ENCODE data around the gene FRAT1. TPM values are rescaled to one million over a fixed set of nuclear protein-coding genes. Genes with fewer than 3 reads are reported as not detected.
A peak's percentile ranks its signal among the peaks of the same experiment; 100 is the strongest.
"Not testable (repeated sequence)": the region's sequence is repeated elsewhere in the genome, so short reads cannot be mapped to it uniquely, and the experiment has no call there.

The FRAT1 gene
- polyA plus RNA-seq, 2 of the 4 experiments (the other 2 are of a cell fraction): 1.5 to 2.3 TPM

- Histone ChIP-seq H3K4me3 (no peak overlapping the region), H3K4me1 (peaks cover 21% of the 10 kb centered on the region), H3K9me3 (no peaks in the 10 kb centered on the region), H3K27ac (peak overlapping the region; percentile 15 to 65), H3K4me2 (peak overlapping the region; percentile 51)
- no peak for TF ChIP-seq CTCF (IDR thresholded peaks at IDR 0.05)
- no peak for TF ChIP-seq JUNB (IDR thresholded peaks at IDR 0.05)
- TF ChIP-seq MAX (IDR thresholded peaks at IDR 0.05): 0 out of 2 replicates have a peak, but pooled peaks have one; percentile 14
- no peak for TF ChIP-seq CBX2 (IDR thresholded peaks at IDR 0.05; ENCODE audit: borderline replicate concordance, low read depth)
- TF ChIP-seq CEBPB (IDR thresholded peaks at IDR 0.05): peak; percentile 72 to 95
- no peak for TF ChIP-seq FOXS1 (CRISPR knock-in tag; IDR thresholded peaks at IDR 0.05)
- TF ChIP-seq FOSL2 (IDR thresholded peaks at IDR 0.05): 0 out of 2 replicates have a peak, but pooled peaks have one; percentile 23
- peak; percentile 92 for TF ChIP-seq FOSL2 (CRISPR knock-in tag; IDR thresholded peaks at IDR 0.05)
- WGBS (ENCODE audit: missing lambda C conversion rate): 33% methylated on average over 9 of the region's 9 CpGs
- CTCF ChIA-PET: interaction anchor here (0.6 to 2.9 kb wide), 40 partner anchors 8 to 359 kb away, joined by 3 to 43 read pairs (median 6); partner anchors contain the start of genes ARHGAP19, FRAT1, FRAT2 and RRP12
- POLR2A ChIA-PET: interaction anchor here (0.8 to 1.9 kb wide), 2 partner anchors 13 to 39 kb away, joined by 4 read pairs; no protein-coding TSS in a partner anchor
- FAIRE-seq (no peak), ATAC-seq (peak; percentile 49 to 88; a peak in 5 of 6 replicates), DNase-seq (ENCODE audit: low read depth in 1 of 2, low spot score in 1 of 2) (peak in 1 of 2 experiments; percentile 81)
These were observed 39.8 kb upstream of the FRAT1 start for GRCh38 chr10:97279121-97279815.

GRCh38 chr10:97280783-97281182, 38.3 kb upstream of the FRAT1 start:
- no peak for DNase-seq (ENCODE audit: low read depth in 1 of 2, low spot score in 1 of 2)
- no peak for ATAC-seq
- no peak for TF ChIP-seq USF2 (IDR thresholded peaks at IDR 0.05)
- TF ChIP-seq BCL3 (IDR thresholded peaks at IDR 0.05): no peak
- TF ChIP-seq HMGXB4 (CRISPR knock-in tag; IDR thresholded peaks at IDR 0.05; ENCODE audit: borderline replicate concordance): no peak
- TF ChIP-seq JUN (IDR thresholded peaks at IDR 0.05): no peak
- TF ChIP-seq EHF (CRISPR knock-in tag; IDR thresholded peaks at IDR 0.05): no peak
- no peak for TF ChIP-seq JUNB (IDR thresholded peaks at IDR 0.05)
- no peak for TF ChIP-seq POLR2A (IDR thresholded peaks at IDR 0.05; ENCODE audit: low read length)
- no peak for TF ChIP-seq FOXS1 (CRISPR knock-in tag; IDR thresholded peaks at IDR 0.05)
- no peak for TF ChIP-seq HES2 (IDR thresholded peaks at IDR 0.05)
- no peak for TF ChIP-seq ATOH8 (CRISPR knock-in tag; IDR thresholded peaks at IDR 0.05; ENCODE audit: low read depth)
- no peak for TF ChIP-seq ZFP36 (IDR thresholded peaks at IDR 0.05; ENCODE audit: borderline replicate concordance, partially characterized antibody)
- no peak for TF ChIP-seq ZNF302 (CRISPR knock-in tag; IDR thresholded peaks at IDR 0.05)
- no peak for TF ChIP-seq E2F6 (IDR thresholded peaks at IDR 0.05; ENCODE audit: borderline replicate concordance, low read depth)
- no peak for TF ChIP-seq PBX3 (IDR thresholded peaks at IDR 0.05)
- ChIA-PET POLR2A (interaction anchor here (0.9 kb wide), 1 partner anchor 12 kb away, joined by 3 read pairs; the partner anchor contains the start of gene ARHGAP19), CTCF (interaction anchor here (0.6 to 2.9 kb wide), 6 partner anchors 11 to 129 kb away, joined by 3 to 19 read pairs (median 4); partner anchors contain the start of genes ARHGAP19 and FRAT2)
- Histone ChIP-seq H3K4me3 (no peak overlapping the region), H3K27ac (no peak overlapping the region), H3K4me1 (peaks cover 21% of the 10 kb centered on the region), H3K9me3 (no peaks in the 10 kb centered on the region), H3K4me2 (no peak overlapping the region)
- WGBS (ENCODE audit: missing lambda C conversion rate): 84% methylated on average over 3 of the region's 3 CpGs
- FAIRE-seq: no peak

- FAIRE-seq; H3K4me1 ChIP-seq; H3K27ac ChIP-seq; H3K4me3 ChIP-seq; H3K9me3 ChIP-seq; ATAC-seq; POLR2A ChIA-PET; H3K4me2 ChIP-seq; DNase-seq (ENCODE audit: low read depth in 1 of 2, low spot score in 1 of 2): not testable (repeated sequence)
- WGBS (ENCODE audit: missing lambda C conversion rate): 93% methylated on average over 13 of the region's 13 CpGs
- CTCF ChIA-PET: interaction anchor here (0.7 to 3.6 kb wide), 4 partner anchors 11 to 217 kb away, joined by 3 to 28 read pairs (median 4); no protein-coding TSS in a partner anchor
These were observed 29.0 kb upstream of the FRAT1 start for GRCh38 chr10:97290076-97290475.

Data from A549 (cell line).